Cortex of kidney (tissue), 1 donor: Measurements from ENCODE around the gene CAV3.

Experiments used
- DNase-seq: peaks from one replicate; lab custom pipeline; 2025; lab: John Stamatoyannopoulos, UW

CAV3 gene

GRCh38 chr3:8734908-8735307 lies 1.3 kb downstream of the CAV3 start:
- no peak for DNase-seq

- DNase-seq, result no peak
Measured at GRCh38 chr3:8736436-8736835, 2.8 kb downstream of the CAV3 start.

- DNase-seq, result no peak
Measured at GRCh38 chr3:8737301-8737700, 3.7 kb downstream of the CAV3 start.

- no peak for DNase-seq
Measured at GRCh38 chr3:8737823-8738222, 4.2 kb downstream of the CAV3 start.

- no peak for DNase-seq
Measured at GRCh38 chr3:8738639-8739038, 5.0 kb downstream of the CAV3 start.

DNA sequence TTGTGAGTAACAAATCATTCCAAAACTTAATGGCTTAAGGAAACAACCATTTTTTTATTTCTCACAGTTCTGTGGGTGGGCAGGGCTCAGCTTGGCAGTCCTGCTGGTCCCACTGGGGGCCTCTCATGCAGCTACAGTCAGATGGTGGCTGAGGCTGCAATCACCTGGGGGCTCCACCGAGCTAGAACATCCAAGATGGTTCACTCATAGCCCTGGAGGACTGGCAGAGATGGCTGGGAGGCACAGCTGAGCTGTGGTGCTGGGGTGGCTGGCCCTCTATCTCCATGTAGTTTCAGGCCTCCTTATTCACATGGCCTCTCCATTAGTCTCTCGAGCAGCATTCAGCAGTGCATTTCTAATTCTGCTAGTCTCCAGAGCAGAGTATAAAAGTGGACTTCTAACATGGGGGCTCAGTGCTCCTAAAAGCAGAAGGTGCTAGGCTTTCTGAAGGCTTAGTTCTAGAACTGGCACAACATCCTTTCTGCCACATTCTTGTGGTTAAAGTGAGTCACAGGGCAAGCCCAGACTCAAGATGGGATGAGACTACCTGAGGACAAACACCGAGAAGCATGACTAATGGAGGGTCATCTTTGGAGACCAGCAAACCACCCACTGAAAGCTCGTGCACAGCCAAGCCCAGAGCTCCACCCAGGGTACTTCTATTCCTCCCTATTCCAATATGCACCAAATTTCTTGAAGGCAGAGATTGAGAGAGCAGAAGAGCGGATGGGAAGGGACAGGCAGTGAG lies 6.3 kb downstream of the CAV3 start:
- DNase-seq, result no peak

DNA sequence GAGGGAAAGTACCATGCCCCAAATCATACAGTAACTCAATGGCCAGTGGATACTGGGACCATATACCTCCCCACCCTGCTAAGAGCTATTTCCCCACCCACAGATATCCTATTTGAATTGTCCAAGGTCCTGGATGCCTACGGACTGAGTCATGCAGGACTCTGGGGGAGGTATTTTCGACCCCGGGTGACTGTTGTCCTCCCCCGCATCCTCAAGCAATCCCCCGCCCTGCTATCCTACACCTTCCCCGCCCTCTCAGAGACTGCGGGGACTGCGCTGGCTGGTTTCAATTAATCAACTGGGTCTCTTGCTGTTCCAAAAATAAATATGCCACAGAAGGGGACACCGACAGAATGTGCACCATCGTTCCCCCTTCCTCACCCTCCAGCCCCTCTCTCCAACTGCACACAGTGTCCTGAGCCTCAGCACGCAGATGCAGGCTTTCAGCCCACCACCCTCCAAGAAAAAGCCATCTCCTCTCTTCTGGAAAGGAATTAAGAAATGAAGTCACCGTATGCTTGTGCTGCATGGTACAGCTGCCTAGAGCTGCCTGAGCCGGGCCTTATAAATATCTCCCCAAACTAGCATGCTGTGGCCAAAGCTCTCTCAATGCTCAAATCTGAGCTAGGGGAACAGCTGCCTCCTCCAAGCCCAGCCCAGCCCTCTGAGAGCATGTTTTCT lies 8.1 kb downstream of the CAV3 start:
- no peak for DNase-seq

DNA sequence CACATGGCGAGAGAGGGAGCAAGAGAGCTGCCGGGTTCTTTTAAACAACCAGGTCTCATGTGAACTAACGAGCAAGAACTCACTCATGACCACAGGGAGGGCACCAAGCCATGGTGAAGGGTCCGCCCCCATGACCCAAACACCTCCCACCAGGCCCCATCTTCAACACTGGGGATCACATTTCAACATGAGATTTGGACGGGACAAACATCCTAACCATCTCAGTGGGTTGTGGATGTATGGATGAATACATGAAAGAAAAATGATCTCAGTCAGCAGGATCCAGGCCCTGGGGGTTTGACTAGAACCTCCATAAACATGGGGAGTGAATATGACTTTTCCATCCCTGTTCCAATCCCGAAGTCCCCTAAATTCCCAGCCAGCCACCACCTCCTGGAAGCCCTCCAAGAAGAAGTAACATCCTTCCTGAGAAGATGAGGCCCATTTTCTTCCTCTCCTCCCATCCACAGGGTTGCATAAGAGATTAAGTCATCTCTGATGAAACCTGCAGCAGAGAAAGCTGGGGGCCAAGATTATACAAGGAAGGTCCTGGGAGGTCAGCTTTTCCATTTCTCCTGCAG lies 9.5 kb downstream of the CAV3 start:
- DNase-seq, result no peak

DNA sequence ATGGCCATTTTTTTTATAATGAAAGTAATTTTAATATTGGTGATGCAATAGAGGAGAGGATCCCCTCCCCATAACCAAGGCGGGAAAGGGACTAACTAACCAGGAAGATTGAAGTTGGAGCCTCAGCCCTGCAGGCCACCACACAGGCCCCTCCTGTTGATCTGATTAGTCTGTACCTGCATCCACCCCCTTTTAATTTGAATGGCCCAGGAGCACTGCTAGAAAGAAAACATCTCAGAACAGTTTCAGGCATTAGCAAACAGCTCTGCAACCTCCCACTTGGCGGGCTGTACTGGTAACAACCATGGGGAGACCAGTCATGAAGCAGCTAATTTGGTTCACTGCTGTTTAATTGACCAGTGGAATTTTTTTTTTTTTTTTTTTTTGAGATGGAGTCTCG lies 10.3 kb downstream of the CAV3 start:
- no peak for DNase-seq

- DNase-seq, result no peak
Measured at GRCh38 chr3:8745619-8746370, 12.2 kb downstream of the CAV3 start.

GRCh38 chr3:8746780-8747345 lies 13.3 kb downstream of the CAV3 start:
- no peak for DNase-seq

GRCh38 chr3:8749316-8749715 lies 15.7 kb downstream of the CAV3 start:
- DNase-seq, result no peak

GRCh38 chr3:8752832-8753231 lies 19.2 kb downstream of the CAV3 start:
- no peak for DNase-seq

DNA sequence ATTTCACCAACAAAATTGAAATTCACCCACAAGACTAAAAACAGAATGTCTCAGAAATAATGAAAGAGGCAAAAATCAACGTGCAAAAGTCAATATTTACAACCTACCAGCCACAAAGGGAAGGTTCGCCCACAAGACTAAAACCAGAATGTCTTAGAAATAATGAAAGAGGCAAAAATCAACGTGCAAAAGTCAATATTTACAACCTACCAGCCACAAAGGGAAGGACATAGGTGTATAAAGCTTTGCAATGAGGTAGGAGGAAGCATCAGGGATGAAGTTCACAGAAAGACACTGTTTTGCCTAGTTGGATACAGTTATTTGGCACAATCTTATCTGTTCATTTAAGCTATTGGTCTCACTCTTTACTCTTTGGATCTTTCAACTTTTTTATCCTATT lies 21.5 kb downstream of the CAV3 start:
- no peak for DNase-seq

DNA sequence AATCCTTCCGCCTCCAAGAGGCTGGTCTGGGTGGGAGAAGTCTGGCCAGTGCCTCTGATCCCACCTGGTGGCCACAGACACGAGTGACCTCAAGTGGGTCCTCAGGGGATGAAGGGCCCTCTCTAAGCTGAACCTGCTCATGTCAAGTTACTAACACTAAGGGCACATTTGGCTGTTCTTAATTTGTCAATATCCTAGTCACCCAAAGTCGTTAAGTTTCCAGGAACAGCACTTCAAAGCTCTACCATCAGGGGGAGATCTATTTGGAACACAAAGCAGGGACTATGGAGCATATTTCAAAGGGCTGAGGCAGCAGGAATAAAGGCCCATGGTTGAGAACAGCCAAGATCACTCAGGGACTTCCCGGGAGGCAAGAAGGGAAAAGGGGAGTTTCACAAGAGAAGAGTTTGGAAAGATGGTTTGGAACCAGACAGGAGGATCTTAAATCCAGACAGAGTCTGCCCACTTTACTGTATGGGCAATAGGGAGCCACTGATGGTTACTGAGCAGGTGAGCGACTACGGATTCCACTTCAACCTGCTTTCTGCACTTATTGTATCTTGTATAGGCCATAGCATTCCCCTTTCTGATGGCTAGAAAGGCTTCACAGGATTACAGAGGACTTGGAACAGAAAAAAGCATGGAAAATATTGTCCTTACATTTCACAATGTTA lies 22.1 kb downstream of the CAV3 start:
- no peak for DNase-seq

- no peak for DNase-seq
Measured at GRCh38 chr3:8756671-8757070, 23.1 kb downstream of the CAV3 start.

DNA sequence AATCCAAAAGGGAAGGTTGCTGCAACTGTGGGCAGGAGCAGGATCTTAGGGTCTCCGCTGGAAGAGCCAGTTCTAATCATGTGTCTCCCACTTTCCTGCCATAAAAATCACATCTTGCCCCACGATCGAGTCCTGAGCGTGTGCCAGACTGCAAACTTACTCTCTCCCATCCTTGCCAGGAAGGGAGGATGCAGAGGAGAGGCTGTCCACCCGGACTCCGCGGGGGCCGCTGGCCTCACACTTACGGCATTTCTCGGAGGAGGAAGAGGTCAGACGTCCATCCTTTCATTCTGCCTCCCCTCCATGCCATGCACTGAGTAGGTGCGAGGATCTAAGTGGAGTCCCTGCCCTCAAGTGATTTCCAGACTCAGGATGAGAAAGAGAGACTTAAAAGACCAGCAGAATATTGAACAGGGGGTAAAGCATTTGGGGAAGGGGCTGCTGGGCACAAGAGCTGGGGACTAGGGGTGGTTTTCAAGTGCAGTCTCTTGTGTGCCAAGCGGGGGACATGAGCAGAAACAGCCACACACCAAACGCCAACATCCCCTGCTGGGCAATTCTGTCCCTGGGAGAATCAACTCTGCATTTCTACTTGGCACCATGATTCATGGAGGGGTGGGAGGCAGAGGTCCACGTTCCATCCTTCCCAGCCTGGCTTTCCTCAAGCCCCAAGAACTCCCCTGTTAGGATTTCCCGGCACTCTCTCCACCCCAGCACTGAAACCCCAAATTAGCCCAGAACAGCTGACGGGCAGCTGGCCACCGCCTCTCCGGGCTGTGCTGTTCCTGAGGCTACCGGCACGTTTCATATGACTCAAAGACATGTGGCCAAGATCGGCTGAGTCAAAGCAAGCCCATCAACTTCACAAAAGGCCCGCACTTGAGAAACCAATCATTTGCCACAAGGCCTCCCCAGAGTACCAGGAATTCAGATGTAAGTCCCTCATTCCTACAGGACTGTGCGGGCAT lies 24.2 kb downstream of the CAV3 start:
- no peak for DNase-seq

- DNase-seq, result no peak
Measured at GRCh38 chr3:8759038-8759707, 25.6 kb downstream of the CAV3 start.

GRCh38 chr3:8760091-8760490 lies 26.5 kb downstream of the CAV3 start:
- no peak for DNase-seq

DNA sequence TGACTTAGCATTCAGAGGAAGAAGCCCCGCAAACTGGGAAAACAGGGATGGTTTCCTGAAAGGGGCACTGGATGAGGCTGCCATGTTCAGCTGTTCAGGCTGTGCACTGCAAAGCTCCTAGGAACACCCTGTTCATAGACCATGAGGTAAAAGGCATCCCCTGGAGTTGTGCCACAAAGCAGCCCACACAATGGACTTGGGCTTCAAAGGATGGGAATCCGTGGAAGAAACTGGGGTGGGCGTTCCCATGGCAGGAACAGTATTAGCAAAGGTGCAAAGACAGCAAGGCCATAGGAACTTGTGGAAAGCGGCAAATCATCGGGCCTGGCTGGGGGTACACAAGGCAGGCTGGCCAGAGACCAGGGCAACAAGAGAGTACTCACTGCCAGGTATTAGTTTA lies 26.9 kb downstream of the CAV3 start:
- no peak for DNase-seq
